HEK293 (cell line): ENCODE measurements around the gene GJA10.

Experiments used
- CTCF ChIA-PET: fragments of 350-600 bp; formaldehyde crosslinking; extraction: SDS; loops from one replicate; lab custom pipeline; 2021; ENCODE audit warnings: antibody characterized with exemption; lab: Yijun Ruan, JAX
- POLR2A ChIA-PET: fragments of 300-600 bp; formaldehyde crosslinking; extraction: SDS; loops from one replicate; lab custom pipeline; 2020; ENCODE audit warnings: antibody characterized with exemption, inconsistent platforms; lab: Yijun Ruan, JAX
- H3K27ac ChIP-seq: fragments of 200-500 bp; sonication (Bioruptor generic); 2 replicates; pipeline ENCODE4 v1.5.1; 2014; ENCODE audit warnings: low read depth, low read length, control low read depth, inconsistent platforms; ENCODE audit errors: extremely low read depth
- H3K36me3 ChIP-seq, 2 experiments: fragments of 200-500 bp in 1 of 2; sonication (Bioruptor generic) in 1 of 2; 1 replicate in 1 of 2; 2 replicates in 1 of 2; pipeline ENCODE4 v1.5.1; 2014 to 2017; ENCODE audit warnings: inconsistent platforms in 2 of 2, low read length in 2 of 2; ENCODE audit not compliant: control insufficient read depth in 2 of 2, insufficient read depth in 1 of 2
- H3K4me1 ChIP-seq: fragments of 200-500 bp; sonication (Bioruptor generic); 2 replicates; pipeline ENCODE4 v1.5.1; 2014; ENCODE audit warnings: mild to moderate bottlenecking, low read length, inconsistent platforms; ENCODE audit not compliant: control insufficient read depth, insufficient read depth
- H3K4me3 ChIP-seq: 2 replicates; pipeline ENCODE4 v1.5.1; 2011; ENCODE audit warnings: low read depth, mild to moderate bottlenecking, control low read depth, low read length, moderate library complexity
- H3K9me3 ChIP-seq: fragments of 200-500 bp; sonication (Bioruptor generic); 2 replicates; pipeline ENCODE4 v1.5.1; 2014; ENCODE audit warnings: low read depth, low read length, inconsistent platforms; ENCODE audit not compliant: control insufficient read depth, insufficient read depth
- GLI4 ChIP-seq: fragments of 450-650 bp; formaldehyde crosslinking; IDR thresholded peaks from 2 replicates; pipeline ENCODE4 v1.5.1; 2016; ENCODE audit warnings: missing biosample characterization, missing genetic modification characterization
- GLIS1 ChIP-seq: fragments of 450-650 bp; formaldehyde crosslinking; IDR thresholded peaks from 2 replicates; pipeline ENCODE4 v1.5.1; 2016; ENCODE audit warnings: missing biosample characterization, missing genetic modification characterization
- PRDM1 ChIP-seq: fragments of 450-650 bp; formaldehyde crosslinking; IDR thresholded peaks from 2 replicates; pipeline ENCODE4; 2016; ENCODE audit warnings: missing biosample characterization, missing genetic modification characterization
- REPIN1 ChIP-seq: fragments of 450-650 bp; formaldehyde crosslinking; IDR thresholded peaks from 2 replicates; pipeline ENCODE4 v1.5.1; 2017; ENCODE audit warnings: missing biosample characterization, missing genetic modification characterization, low read depth
- ZBTB49 ChIP-seq: fragments of 450-650 bp; formaldehyde crosslinking; IDR thresholded peaks from 2 replicates; pipeline ENCODE4 v1.5.1; 2016; ENCODE audit warnings: missing biosample characterization, missing genetic modification characterization, low read depth
- ZFHX2 ChIP-seq: fragments of 450-650 bp; formaldehyde crosslinking; conservative IDR thresholded peaks from 2 replicates; pipeline ENCODE4 v1.5.1; 2016; ENCODE audit warnings: missing biosample characterization, missing genetic modification characterization
- ZNF16 ChIP-seq: fragments of 450-650 bp; formaldehyde crosslinking; IDR thresholded peaks from 2 replicates; pipeline ENCODE4 v1.5.1; 2016; ENCODE audit warnings: low read depth, missing biosample characterization, missing genetic modification characterization
- ZNF184 ChIP-seq: fragments of 450-650 bp; IDR thresholded peaks from 2 replicates; pipeline ENCODE4 v1.5.1; 2018; ENCODE audit warnings: missing biosample characterization, mild to moderate bottlenecking, missing genetic modification characterization
- ZNF211 ChIP-seq: fragments of 450-650 bp; formaldehyde crosslinking; IDR thresholded peaks from 2 replicates; pipeline ENCODE4 v1.5.1; 2016; ENCODE audit warnings: low read depth, missing biosample characterization, missing genetic modification characterization
- ZNF24 ChIP-seq: fragments of 450-650 bp; formaldehyde crosslinking; IDR thresholded peaks from 2 replicates; pipeline ENCODE4 v1.5.1; 2016; ENCODE audit warnings: missing biosample characterization, missing genetic modification characterization
- ZNF266 ChIP-seq: fragments of 450-650 bp; formaldehyde crosslinking; IDR thresholded peaks from 2 replicates; pipeline ENCODE4 v1.5.1; 2016; ENCODE audit warnings: missing biosample characterization, missing genetic modification characterization, low read depth
- ZNF335 ChIP-seq: fragments of 450-650 bp; formaldehyde crosslinking; conservative IDR thresholded peaks from 2 replicates; pipeline ENCODE4 v1.5.1; 2016; ENCODE audit warnings: missing biosample characterization, missing genetic modification characterization
- ZNF362 ChIP-seq: fragments of 450-650 bp; formaldehyde crosslinking; IDR thresholded peaks from 2 replicates; pipeline ENCODE4 v1.5.1; 2016; ENCODE audit warnings: missing biosample characterization, missing genetic modification characterization
- ZNF488 ChIP-seq: fragments of 450-650 bp; formaldehyde crosslinking; IDR thresholded peaks from 2 replicates; pipeline ENCODE4 v1.5.1; 2016; ENCODE audit warnings: missing biosample characterization, missing genetic modification characterization
- ZNF518A ChIP-seq: fragments of 450-650 bp; formaldehyde crosslinking; conservative IDR thresholded peaks from 2 replicates; pipeline ENCODE4 v1.5.1; 2016; ENCODE audit warnings: low read depth, missing biosample characterization, missing genetic modification characterization
- ZNF560 ChIP-seq: fragments of 450-650 bp; formaldehyde crosslinking; IDR thresholded peaks from 2 replicates; pipeline ENCODE4 v1.5.1; 2017; ENCODE audit warnings: missing biosample characterization, missing genetic modification characterization, borderline replicate concordance
- TF ChIP-seq, protein P1 (sequence below): fragments of 450-650 bp; formaldehyde crosslinking; IDR thresholded peaks from 2 replicates; pipeline ENCODE4 v1.5.1; 2016; ENCODE audit warnings: missing biosample characterization, missing genetic modification characterization
- TF ChIP-seq, protein P2 (sequence below): sonication (generic); formaldehyde crosslinking; IDR thresholded peaks from 2 replicates; pipeline ENCODE4 v1.8.1; 2022; ENCODE audit warnings: mild to moderate bottlenecking, moderate library complexity, missing genetic modification reagents

GJA10 gene

DNA sequence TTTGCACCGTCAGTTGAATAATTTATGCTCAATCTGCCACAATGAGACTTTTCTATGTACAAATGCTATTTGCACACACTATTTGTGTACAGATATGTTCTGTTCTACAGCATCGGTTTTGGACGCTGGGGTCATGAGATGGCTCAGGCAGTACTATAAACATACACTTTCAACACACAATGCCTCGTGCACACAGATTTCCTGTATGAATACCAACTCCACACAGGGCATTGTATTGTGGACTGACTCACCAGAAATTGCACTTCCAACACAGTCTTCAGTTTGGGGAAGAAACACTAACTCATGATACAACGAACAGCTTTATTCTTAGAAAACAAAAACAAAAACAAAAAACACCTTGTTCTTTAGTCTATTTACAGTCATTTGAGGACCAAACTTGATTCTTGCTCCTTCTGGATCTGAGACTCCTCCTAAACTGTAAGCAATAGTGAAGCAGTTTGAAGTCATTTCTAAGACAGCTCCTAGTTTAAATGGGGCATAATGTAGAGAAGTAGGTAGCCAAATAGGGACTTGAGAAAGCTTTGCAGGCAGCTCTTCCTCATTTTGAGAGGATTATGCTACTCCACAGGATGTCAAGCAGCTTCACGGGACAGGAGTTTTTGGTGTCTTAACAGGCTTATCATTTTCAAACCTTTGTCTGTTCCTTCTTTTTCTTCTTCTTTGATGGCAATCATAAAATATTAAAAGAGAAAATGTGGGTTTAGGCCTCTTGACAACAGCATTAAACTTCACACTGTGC lies 33.7 kb downstream of the GJA10 start:
- Histone ChIP-seq H3K4me3 (no peak overlapping the region), H3K27ac (no peak overlapping the region), H3K36me3 (peaks cover 0 to 10% of the 10 kb centered on the region in 2 experiments; a peak in 1 of 3 replicates), H3K4me1 (no peaks in the 10 kb centered on the region), H3K9me3 (no peaks in the 10 kb centered on the region)
- POLR2A ChIA-PET = no interaction called here
- CTCF ChIA-PET = interaction anchor here (0.7 to 0.8 kb wide), 2 partner anchors 12 to 1602 kb away, joined by 3 to 7 read pairs; no protein-coding TSS in a partner anchor
- no peak for TF ChIP-seq ZNF184 (tag by site-specific recombination)
- TF ChIP-seq ZNF335 (tag by site-specific recombination) = no peak
- TF ChIP-seq ZFHX2 = no peak
- TF ChIP-seq, protein P1, sequence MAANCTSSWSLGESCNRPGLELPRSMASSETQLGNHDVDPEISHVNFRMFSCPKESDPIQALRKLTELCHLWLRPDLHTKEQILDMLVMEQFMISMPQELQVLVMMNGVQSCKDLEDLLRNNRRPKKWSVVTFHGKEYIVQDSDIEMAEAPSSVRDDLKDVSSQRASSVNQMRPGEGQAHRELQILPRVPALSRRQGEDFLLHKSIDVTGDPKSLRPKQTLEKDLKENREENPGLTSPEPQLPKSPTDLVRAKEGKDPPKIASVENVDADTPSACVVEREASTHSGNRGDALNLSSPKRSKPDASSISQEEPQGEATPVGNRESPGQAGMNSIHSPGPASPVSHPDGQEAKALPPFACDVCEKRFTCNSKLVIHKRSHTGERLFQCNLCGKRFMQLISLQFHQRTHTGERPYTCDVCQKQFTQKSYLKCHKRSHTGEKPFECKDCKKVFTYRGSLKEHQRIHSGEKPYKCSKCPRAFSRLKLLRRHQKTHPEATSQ (tag by site-specific recombination) = no peak
- no peak for TF ChIP-seq ZNF518A
- no peak for TF ChIP-seq GLIS1 (tag by site-specific recombination)
- TF ChIP-seq ZNF560 (tag by site-specific recombination) = no peak
- no peak for TF ChIP-seq ZNF266 (tag by site-specific recombination)
- TF ChIP-seq PRDM1 (tag by site-specific recombination) = no peak
- no peak for TF ChIP-seq REPIN1 (tag by site-specific recombination)
- TF ChIP-seq ZBTB49 (tag by site-specific recombination) = no peak
- no peak for TF ChIP-seq ZNF24 (tag by site-specific recombination)
- no peak for TF ChIP-seq ZNF16 (tag by site-specific recombination)
- TF ChIP-seq, protein P2, sequence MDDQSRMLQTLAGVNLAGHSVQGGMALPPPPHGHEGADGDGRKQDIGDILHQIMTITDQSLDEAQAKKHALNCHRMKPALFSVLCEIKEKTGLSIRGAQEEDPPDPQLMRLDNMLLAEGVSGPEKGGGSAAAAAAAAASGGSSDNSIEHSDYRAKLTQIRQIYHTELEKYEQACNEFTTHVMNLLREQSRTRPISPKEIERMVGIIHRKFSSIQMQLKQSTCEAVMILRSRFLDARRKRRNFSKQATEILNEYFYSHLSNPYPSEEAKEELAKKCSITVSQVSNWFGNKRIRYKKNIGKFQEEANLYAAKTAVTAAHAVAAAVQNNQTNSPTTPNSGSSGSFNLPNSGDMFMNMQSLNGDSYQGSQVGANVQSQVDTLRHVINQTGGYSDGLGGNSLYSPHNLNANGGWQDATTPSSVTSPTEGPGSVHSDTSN = no peak
- TF ChIP-seq ZNF211 (tag by site-specific recombination) = no peak
- no peak for TF ChIP-seq GLI4 (tag by site-specific recombination)
- TF ChIP-seq ZNF488 (tag by site-specific recombination) = no peak
- TF ChIP-seq ZNF362 (tag by site-specific recombination) = no peak
